Transverse colon (tissue), 4 donors: Measurements from ENCODE around the gene CERKL. TPM values are rescaled to one million over a fixed set of nuclear protein-coding genes. Genes with fewer than 3 reads are reported as not detected.

Experiments used
- DNase-seq: peaks from one replicate; pipeline ENCODE4 v3.0.0-alpha.2; 2019
- H3K27ac ChIP-seq, 4 donors: fragments of 200-600 bp; sonication (generic); 2 replicates each; pipeline ENCODE4 v1.5.1; 2016 to 2018; ENCODE audit warnings: inconsistent platforms in 4 of 4
- H3K27me3 ChIP-seq: fragments of 200-600 bp; sonication (generic); 2 replicates; pipeline ENCODE4 v1.5.1; 2017; ENCODE audit warnings: inconsistent platforms
- H3K36me3 ChIP-seq, 4 donors: fragments of 200-600 bp; sonication (generic); 2 replicates each; pipeline ENCODE4 v1.5.1; 2017 to 2019; ENCODE audit warnings: inconsistent platforms in 4 of 4
- H3K4me1 ChIP-seq, 4 donors: fragments of 200-600 bp; sonication (generic); 2 replicates each; pipeline ENCODE4 v1.5.1; 2017 to 2020; ENCODE audit warnings: inconsistent platforms in 4 of 4
- H3K4me3 ChIP-seq, 4 donors: fragments of 200-600 bp; sonication (generic); 1 replicate in 1 of 4; 2 replicates in 3 of 4; pipeline versions ENCODE4 v1.5.1 to v1.6.1; 2017 to 2019; ENCODE audit warnings: inconsistent platforms in 4 of 4
- H3K9me3 ChIP-seq, 2 donors: fragments of 200-600 bp; sonication (generic); 2 replicates each; pipeline ENCODE4 v1.5.1; 2017 to 2019; ENCODE audit warnings: inconsistent platforms in 2 of 2
- EP300 ChIP-seq: sonication (generic); formaldehyde crosslinking; IDR thresholded peaks from one replicate; pipeline ENCODE4 v1.6.1; 2017; ENCODE audit warnings: antibody characterized with exemption, low read depth
- POLR2A ChIP-seq: fragments of 450-650 bp; IDR thresholded peaks from one replicate; pipeline ENCODE4 v1.6.1; 2016; ENCODE audit warnings: antibody characterized with exemption, mild to moderate bottlenecking, moderate library complexity
- POLR2AphosphoS5 ChIP-seq, 3 donors: sonication (generic); formaldehyde crosslinking; IDR thresholded peaks; one replicate each; pipeline ENCODE4 v1.6.1; 2016; ENCODE audit warnings: antibody characterized with exemption in 3 of 3
- WGBS, 2 donors: methylation state at CpG; one replicate each; pipeline ENCODE4 v1.1.5; 2018; ENCODE audit warnings: low coverage in 1 of 2; 5-methylcytosine and 5-hydroxymethylcytosine counted together
- in situ Hi-C, 4 donors: fragments of 200-750 bp; cut with MboI; loops; one replicate each; pipeline versions ENCODE4 v1.15.0 to v1.15.1; 2017; ENCODE audit warnings: low sequenced_read_pairs in 3 of 4, low pct_ligation_motif_present in 1 of 4, low pct_unique_long_range_greater_than_20kb in 1 of 4
- intact Hi-C: fragments of 100-400 bp; cut with DNase I; formaldehyde crosslinking; loops from one replicate; pipeline ENCODE4 v1.15.1; 2023; ENCODE audit warnings: low total_unique reads
- total RNA-seq, 4 donors: library from RNA; depleted of rRNA; stranded (reverse); fragments of >200 nt; gene quantifications; one replicate each; pipeline ENCODE4 v1.1.0, GENCODE V29; 2016
- TF ChIP-seq, protein P1 (sequence below), 5 experiments: fragments of 200-600 bp in 3 of 5; fragments of 450-650 bp in 2 of 5; sonication (generic) in 3 of 5; IDR thresholded peaks; 1 replicate in 2 of 5; 2 replicates in 3 of 5; pipeline ENCODE4 v1.5.1; 2016 to 2017; ENCODE audit warnings: antibody characterized with exemption in 5 of 5, inconsistent platforms in 3 of 5, mild to moderate bottlenecking in 2 of 5, moderate library complexity in 1 of 5

The CERKL gene
- total RNA-seq, 4 donors from 2014 or later: 0.32 TPM; not detected in 3

- Histone ChIP-seq H3K27me3 (no peaks in the 10 kb centered on the region), H3K9me3 (no peaks in the 10 kb centered on the region), H3K4me3 (no peak overlapping the region), H3K36me3 (no peaks in the 10 kb centered on the region), H3K4me1 (no peaks in the 10 kb centered on the region), H3K27ac (no peak overlapping the region)
- WGBS, 2 donors: 58 to 84% methylated on average over 2 to 4 of the region's 4 CpGs
- intact Hi-C loops (no loop called here), in situ Hi-C loops (no loop called here)
- DNase-seq: no peak
- TF ChIP-seq POLR2A (no peak), EP300 (no peak)
Measured at GRCh38 chr2:181632733-181633401, 24.0 kb downstream of the CERKL start.

- no peak for DNase-seq
- no peaks in the 10 kb centered on the region for H3K27me3 ChIP-seq
- H3K4me1 ChIP-seq: no peaks in the 10 kb centered on the region
- TF ChIP-seq POLR2A (no peak), EP300 (no peak), POLR2AphosphoS5 (IDR thresholded peaks at IDR 0.05) (no peak)
- TF ChIP-seq, protein P1, sequence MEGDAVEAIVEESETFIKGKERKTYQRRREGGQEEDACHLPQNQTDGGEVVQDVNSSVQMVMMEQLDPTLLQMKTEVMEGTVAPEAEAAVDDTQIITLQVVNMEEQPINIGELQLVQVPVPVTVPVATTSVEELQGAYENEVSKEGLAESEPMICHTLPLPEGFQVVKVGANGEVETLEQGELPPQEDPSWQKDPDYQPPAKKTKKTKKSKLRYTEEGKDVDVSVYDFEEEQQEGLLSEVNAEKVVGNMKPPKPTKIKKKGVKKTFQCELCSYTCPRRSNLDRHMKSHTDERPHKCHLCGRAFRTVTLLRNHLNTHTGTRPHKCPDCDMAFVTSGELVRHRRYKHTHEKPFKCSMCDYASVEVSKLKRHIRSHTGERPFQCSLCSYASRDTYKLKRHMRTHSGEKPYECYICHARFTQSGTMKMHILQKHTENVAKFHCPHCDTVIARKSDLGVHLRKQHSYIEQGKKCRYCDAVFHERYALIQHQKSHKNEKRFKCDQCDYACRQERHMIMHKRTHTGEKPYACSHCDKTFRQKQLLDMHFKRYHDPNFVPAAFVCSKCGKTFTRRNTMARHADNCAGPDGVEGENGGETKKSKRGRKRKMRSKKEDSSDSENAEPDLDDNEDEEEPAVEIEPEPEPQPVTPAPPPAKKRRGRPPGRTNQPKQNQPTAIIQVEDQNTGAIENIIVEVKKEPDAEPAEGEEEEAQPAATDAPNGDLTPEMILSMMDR (IDR thresholded peaks at IDR 0.05): no peak
- no peak overlapping the region for H3K27ac ChIP-seq
- H3K36me3 ChIP-seq: no peaks in the 10 kb centered on the region
- no peak overlapping the region for H3K4me3 ChIP-seq
- in situ Hi-C loops: no loop called here
- H3K9me3 ChIP-seq: no peaks in the 10 kb centered on the region
- intact Hi-C loops: no loop called here
- 77 to 88% methylated on average over 3 of the region's 3 CpGs for WGBS, 2 donors
Measured at GRCh38 chr2:181628590-181629585, 28.0 kb downstream of the CERKL start.

DNA sequence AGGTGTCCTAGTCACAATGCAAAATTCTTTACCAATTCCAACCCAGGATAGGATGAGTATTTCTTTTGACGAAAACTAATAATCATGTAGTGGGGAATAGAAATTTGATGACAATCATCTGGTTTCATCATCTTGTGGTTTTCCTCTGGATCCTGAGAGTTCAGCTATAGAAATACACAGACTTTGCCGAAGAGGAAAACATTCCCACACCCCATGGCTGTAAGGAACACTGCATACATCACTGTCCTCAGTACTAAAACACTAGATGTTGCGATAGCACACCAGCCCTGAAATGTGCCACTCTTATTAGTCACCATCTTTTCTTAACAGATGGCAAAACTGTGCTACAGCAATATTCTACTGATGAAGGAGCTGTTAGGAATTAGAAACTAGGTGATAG, 29.4 kb downstream of the CERKL start:
- in situ Hi-C loops (no loop called here), intact Hi-C loops (no loop called here)
- Histone ChIP-seq H3K27me3 (no peaks in the 10 kb centered on the region), H3K9me3 (no peaks in the 10 kb centered on the region), H3K36me3 (no peaks in the 10 kb centered on the region), H3K4me1 (no peaks in the 10 kb centered on the region), H3K4me3 (no peak overlapping the region), H3K27ac (no peak overlapping the region)
- TF ChIP-seq POLR2AphosphoS5 (IDR thresholded peaks at IDR 0.05): no peak
- no peak for DNase-seq
- WGBS, 2 donors: 80% methylated on average over 1 to 3 of the region's 3 CpGs

DNA sequence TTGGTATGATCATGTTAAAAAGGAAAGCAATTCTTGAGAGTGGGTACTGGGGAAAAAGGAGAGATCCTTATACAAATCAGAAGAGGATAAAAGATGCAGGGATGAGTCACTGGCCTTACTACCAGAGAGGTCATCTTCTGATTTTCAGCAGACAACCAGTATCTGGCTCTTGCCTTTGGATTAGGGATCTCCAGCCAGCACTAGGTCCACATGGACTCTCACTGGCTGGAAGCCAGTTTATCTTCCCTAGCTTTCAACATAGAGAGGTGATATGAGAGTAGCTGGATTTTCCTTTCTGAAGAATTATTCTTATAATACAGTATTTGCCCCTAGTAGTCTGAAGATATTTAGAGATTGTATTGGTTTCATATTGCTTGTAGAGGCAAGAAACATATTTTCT, 30.2 kb downstream of the CERKL start:
- Histone ChIP-seq H3K4me1 (no peaks in the 10 kb centered on the region), H3K4me3 (no peak overlapping the region), H3K27ac (no peak overlapping the region), H3K27me3 (no peaks in the 10 kb centered on the region), H3K9me3 (no peaks in the 10 kb centered on the region), H3K36me3 (no peaks in the 10 kb centered on the region)
- DNase-seq: no peak
- in situ Hi-C loops (no loop called here), intact Hi-C loops (no loop called here)
- TF ChIP-seq POLR2A (no peak), POLR2AphosphoS5 (IDR thresholded peaks at IDR 0.05) (no peak), EP300 (no peak)
- TF ChIP-seq, protein P1 (IDR thresholded peaks at IDR 0.05): no peak

DNA sequence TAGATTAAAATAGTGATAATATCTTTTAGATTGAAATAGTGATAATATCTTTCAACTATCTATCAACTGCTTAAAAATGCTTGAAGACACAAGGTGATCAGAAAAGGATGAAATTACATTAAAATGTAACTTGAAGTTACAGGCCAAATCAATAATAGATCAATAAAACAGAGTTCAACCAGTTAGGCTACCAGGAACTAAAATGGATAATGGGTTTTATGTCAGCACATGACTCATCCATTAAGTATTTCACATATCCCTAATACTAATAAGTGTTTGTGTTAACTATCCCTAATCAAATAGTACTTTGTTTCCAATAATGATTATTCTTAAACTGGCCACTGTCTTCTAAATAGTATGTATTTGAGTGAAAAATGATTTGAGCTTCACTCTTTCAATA, 33.7 kb downstream of the CERKL start:
- Histone ChIP-seq H3K4me3 (no peak overlapping the region), H3K36me3 (no peaks in the 10 kb centered on the region), H3K27ac (no peak overlapping the region), H3K27me3 (no peaks in the 10 kb centered on the region), H3K9me3 (no peaks in the 10 kb centered on the region), H3K4me1 (no peaks in the 10 kb centered on the region)
- in situ Hi-C loops (no loop called here), intact Hi-C loops (no loop called here)
- TF ChIP-seq EP300 (no peak), POLR2AphosphoS5 (IDR thresholded peaks at IDR 0.05) (no peak), POLR2A (no peak)
- TF ChIP-seq, protein P1 (IDR thresholded peaks at IDR 0.05): no peak
- no peak for DNase-seq
